DMS153 treated with DMSO at 0.1 percent for 48 hours (cell line): ENCODE results near the gene SMKR1.
"Not testable (repeated sequence)": the region's sequence is repeated elsewhere in the genome, so short reads cannot be mapped to it uniquely, and the experiment has no call there.

Experiments used
- DNase-seq: peaks from one replicate; lab custom pipeline; 2025; ENCODE audit not compliant: unreplicated experiment; lab: John Stamatoyannopoulos, UW

The SMKR1 gene

DNA sequence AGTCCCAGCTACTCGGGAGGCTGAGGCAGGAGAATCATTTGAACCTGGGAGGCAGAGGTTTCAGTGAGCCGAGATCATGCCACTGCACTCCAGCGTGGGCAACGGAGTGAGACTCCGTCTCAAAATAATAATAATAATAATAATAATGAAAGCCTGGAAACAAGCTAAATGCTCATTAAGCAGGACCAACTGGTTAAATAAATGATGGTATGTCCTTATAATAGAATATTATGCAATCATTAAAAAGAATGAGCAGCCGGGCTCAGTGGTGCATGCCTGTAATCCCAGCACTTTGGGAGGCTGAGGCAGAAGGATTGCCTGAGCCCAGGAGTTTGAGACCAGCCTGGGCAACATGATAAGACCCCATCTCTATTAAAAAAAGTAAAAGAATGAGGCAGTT lies 21.0 kb upstream of the SMKR1 start:
- not testable (repeated sequence) for DNase-seq

DNA sequence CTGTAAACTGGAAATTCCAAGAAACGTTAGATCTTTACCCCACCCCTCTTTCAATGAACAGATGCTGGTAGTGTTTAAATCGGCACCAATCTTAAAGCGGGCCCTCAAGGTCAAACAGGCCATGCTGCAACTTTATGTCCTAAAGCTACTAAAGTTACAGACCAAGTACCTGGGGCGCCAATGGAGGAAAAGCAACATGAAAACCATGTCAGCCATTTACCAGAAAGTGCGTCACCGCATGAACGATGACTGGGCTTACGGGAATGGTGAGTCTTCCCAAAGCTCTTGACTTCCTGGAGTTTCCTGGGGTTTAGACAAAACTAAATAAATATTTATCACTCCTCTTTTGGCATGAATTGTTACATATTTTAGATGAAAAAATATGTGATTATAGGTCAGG lies 19.6 kb upstream of the SMKR1 start:
- DNase-seq = no peak

- DNase-seq = no peak
These were observed 12.8 kb upstream of the SMKR1 start for GRCh38 chr7:129489491-129489890.

GRCh38 chr7:129492391-129492790 lies 9.9 kb upstream of the SMKR1 start:
- DNase-seq = no peak

DNA sequence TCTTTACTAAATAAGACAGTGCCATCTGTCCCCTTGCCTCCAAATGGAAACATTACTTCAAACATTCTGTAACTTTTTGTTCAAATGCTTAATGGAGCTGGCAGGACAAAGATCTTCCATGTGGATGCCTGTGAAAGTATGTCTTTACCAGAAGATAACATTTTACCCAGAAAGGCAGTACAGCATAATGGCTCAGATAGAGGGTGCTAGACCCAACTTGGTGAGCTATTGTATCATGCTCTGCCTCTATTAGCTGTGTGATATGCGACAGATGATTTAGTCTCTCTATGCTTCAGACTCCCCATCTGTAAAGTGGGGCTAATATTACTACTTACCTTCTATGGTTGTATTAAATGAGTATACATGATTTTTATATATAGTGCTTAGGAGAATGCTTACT lies 8.8 kb upstream of the SMKR1 start:
- DNase-seq = no peak

GRCh38 chr7:129494041-129494440 lies 8.3 kb upstream of the SMKR1 start:
- DNase-seq = no peak

- DNase-seq = no peak
These were observed 6.3 kb upstream of the SMKR1 start for GRCh38 chr7:129495987-129496386.

DNA sequence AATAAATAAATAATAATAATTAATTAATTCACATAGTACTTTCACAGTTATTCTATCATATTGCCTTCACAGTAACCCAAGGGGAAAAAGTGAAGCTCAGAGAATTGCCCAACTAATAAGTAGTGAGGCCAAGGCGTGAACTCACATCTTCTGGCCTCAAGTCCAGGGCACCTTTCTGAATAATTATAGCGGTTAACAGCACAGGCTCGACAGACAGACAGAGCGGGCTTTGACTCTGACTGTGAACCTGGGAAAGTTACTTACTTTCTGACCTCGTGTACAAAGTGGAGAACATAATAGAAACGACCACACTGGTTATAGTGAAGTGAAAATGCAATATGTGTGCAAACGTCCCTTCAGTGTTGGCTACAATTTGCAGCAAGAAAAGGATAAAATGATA lies 5.7 kb upstream of the SMKR1 start:
- DNase-seq = no peak

DNA sequence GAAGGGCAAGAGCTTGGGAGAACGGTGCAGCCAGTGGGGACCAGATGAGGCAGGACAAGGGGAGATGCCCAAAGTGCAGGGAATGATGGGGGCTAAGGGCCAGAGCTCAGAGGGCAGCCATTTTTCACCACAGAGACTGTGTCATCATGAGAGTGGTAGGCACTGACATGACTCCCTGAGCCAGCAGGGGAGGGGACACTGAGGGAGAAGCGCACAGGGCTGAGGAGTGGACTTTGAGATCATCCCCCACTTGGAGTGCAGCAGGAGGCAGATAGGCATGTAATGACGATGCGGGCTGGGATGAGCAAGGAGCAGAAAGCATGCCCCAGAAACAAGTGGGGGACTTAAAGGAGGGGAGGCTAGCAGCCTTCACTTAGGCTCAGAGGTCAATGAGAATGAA lies 5.2 kb upstream of the SMKR1 start:
- DNase-seq = no peak

DNA sequence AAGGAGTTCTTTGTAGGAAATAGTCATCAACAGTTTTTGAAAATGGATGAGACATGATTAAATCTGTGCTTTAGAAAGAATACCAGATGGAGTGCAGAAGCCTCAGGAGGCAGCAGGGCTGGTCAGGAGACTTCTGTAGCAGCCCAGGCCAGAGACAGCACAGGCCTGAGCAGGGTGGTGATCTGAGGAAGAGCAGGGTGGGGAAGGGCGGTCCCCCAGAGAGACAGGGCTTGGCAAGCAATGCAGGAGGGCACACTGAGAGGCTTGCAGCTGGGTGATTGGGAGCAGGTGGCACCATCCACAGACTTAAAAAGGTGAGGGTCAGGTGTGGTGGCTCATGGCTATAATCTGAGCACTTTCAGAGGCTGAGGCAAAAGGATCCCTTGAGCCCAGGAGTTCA lies 4.3 kb upstream of the SMKR1 start:
- no peak for DNase-seq

- no peak for DNase-seq
These were observed 2.3 kb upstream of the SMKR1 start for GRCh38 chr7:129499999-129500398.

GRCh38 chr7:129502708-129503685 lies 666 bp downstream of the SMKR1 start:
- DNase-seq = no peak

- no peak for DNase-seq
These were observed 1.4 kb downstream of the SMKR1 start for GRCh38 chr7:129503725-129504124.

GRCh38 chr7:129512192-129512591 lies 9.9 kb downstream of the SMKR1 start:
- DNase-seq = no peak

DNA sequence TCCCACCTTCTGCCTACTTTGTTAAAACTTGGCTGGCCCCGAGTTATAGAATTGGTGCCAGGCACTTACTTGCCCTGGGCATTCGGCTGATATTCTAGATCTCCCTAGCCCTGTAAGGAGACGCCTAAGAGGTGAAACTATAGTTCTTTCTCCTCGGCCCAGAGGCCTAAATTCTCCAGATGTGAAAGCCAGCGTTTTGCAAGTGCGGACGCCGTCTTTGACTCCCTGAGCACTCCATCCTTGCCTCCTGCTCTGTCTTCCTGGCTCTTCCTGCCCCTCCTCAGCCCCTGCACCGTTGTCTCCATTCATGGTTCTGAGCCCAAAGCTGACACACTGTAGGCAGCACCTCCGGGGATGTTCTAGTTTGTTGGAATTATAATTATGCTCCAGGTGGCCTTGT lies 11.2 kb downstream of the SMKR1 start:
- DNase-seq = no peak

DNA sequence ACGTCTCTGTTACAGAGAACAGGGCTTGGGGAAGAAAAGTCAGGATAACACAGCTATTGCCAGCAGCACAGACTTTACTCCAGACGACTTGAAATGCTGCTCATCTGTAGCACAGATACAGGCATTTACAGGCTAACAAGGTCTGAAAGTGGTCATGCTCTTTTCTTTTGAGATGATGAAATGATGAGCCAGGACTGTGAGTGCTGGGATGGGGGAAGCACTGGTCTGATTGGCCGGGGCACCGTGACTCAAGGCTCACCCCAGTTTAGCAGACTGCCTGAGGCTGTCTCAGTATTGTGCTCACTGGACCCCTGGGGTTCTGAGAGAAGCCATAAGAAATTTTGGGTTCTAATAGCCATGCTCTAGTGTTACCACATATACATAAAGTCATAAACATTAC lies 12.4 kb downstream of the SMKR1 start:
- DNase-seq = no peak

DNA sequence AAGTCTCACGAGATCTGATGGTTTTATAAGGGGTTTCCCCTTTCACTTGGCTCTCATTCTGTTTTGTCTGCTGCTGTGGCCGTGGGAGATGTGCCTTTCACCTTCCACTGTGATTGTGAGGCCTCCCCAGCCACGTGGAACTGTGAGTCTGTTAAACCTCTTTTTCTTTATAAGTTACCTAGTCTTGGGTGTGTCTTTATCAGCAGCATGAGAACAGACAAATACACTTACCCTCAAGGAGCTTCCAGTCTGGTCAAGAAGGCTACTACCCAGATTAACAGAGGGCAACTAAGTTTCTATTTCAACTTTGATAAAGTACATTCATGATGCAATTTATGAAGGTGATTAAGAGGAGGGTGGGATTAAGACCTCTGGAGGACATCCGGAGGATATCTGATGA lies 13.1 kb downstream of the SMKR1 start:
- no peak for DNase-seq

DNA sequence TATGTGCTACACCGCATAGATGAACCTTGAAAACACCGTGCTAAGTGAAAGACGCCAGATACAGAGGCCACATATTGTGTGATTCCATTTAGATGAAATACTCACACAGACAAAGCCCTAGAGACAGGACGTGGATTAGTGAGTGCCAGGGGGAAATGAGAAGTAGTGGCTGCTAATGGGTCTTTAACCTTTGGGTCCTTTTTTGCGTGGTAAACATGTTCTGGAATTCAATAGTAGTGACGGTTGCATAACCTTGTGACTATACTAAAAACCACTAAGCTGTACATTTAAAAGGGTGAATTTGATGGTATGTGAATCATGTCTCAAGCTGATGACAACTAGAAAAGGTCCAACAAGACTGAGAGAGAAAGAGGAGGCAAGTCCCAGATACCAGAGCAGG lies 15.6 kb downstream of the SMKR1 start:
- DNase-seq = no peak

- no peak for DNase-seq
These were observed 17.1 kb downstream of the SMKR1 start for GRCh38 chr7:129519464-129519863.

GRCh38 chr7:129522088-129522970 lies 20.0 kb downstream of the SMKR1 start:
- no peak for DNase-seq

GRCh38 chr7:129522971-129523340 lies 20.6 kb downstream of the SMKR1 start:
- DNase-seq = no peak

- no peak for DNase-seq
These were observed 21.6 kb downstream of the SMKR1 start for GRCh38 chr7:129523924-129524323.
